Ishikawa (cell line): ENCODE measurements around the gene PLEKHG1.

Experiments
- CEBPB ChIP-seq: IDR thresholded peaks from 2 replicates; pipeline ENCODE4 v1.6.1; 2012
- FOXM1 ChIP-seq: IDR thresholded peaks from 2 replicates; pipeline ENCODE4 v1.6.1; 2012; ENCODE audit warnings: low read depth, borderline replicate concordance
- TAF1 ChIP-seq: IDR thresholded peaks from 2 replicates; pipeline ENCODE4 v1.6.1; 2012; ENCODE audit warnings: low read depth, mild to moderate bottlenecking
- YY1 ChIP-seq: IDR thresholded peaks from 2 replicates; pipeline ENCODE4 v1.6.1; 2012; ENCODE audit warnings: low read depth

- no peak for TF ChIP-seq YY1
- no peak for TF ChIP-seq TAF1
- TF ChIP-seq CEBPB: no peak
- TF ChIP-seq FOXM1: no peak
These were observed 24.5 kb downstream of the PLEKHG1 start for GRCh38 chr6:150624191-150624590.
